Right lobe of liver (tissue), 4 donors: ENCODE results near the gene MCF2L2.

Source experiments
- CTCF ChIP-seq, 4 donors: fragments of 200-600 bp in 3 of 4; fragments of 450-650 bp in 1 of 4; IDR thresholded peaks; one replicate each; pipeline versions ENCODE4 v1.5.1 to v1.8.0; 2016 to 2022; ENCODE audit warnings: antibody characterized with exemption in 4 of 4, mild to moderate bottlenecking in 2 of 4
- POLR2A ChIP-seq: fragments of 450-650 bp; IDR thresholded peaks from one replicate; pipeline ENCODE4 v1.6.1; 2017; ENCODE audit warnings: antibody characterized with exemption, mild to moderate bottlenecking
- donor health status: DM: no; HTN: no; CAD: no.
- donor health status: DM: no; HTN: no; CAD: no.
- donor health status: DM: no; HTN: yes; CAD: no.

GRCh38 chr3:183230826-183231225, 197.6 kb downstream of the MCF2L2 start:
- TF ChIP-seq CTCF (IDR thresholded peaks at IDR 0.05) (no peak), POLR2A (no peak)
